ENCODE results near the gene ASTN2.

The ASTN2 gene

DNA sequence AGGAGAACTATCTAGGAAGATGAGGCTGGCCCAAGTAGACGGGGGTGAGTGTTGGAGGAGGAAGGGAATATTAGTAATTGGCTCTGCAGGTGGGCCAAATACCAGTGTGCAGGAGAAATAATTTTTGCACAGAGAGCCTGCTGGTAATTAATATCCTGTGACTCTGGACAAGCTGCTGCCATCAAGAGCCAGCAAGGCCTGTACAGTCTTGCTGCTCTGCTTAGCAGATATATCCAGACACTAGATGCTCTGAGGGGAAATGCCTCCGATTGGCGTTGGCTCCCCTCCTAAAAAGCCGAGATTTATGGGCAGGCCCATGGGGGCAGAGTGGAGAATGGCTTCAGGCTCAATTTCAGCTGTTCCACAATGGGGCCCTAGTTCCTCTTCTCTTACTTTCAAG lies 29.6 kb upstream of the ASTN2 start:
- ChIA-PET CTCF (interaction anchor here (1.3 to 1.6 kb wide), 2 partner anchors 19 to 53 kb away, joined by 3 to 4 read pairs; no protein-coding TSS in a partner anchor), POLR2A (no interaction called here)
- DNase-seq (ENCODE audit: extremely low spot score): no peak
- TF ChIP-seq, protein P1, sequence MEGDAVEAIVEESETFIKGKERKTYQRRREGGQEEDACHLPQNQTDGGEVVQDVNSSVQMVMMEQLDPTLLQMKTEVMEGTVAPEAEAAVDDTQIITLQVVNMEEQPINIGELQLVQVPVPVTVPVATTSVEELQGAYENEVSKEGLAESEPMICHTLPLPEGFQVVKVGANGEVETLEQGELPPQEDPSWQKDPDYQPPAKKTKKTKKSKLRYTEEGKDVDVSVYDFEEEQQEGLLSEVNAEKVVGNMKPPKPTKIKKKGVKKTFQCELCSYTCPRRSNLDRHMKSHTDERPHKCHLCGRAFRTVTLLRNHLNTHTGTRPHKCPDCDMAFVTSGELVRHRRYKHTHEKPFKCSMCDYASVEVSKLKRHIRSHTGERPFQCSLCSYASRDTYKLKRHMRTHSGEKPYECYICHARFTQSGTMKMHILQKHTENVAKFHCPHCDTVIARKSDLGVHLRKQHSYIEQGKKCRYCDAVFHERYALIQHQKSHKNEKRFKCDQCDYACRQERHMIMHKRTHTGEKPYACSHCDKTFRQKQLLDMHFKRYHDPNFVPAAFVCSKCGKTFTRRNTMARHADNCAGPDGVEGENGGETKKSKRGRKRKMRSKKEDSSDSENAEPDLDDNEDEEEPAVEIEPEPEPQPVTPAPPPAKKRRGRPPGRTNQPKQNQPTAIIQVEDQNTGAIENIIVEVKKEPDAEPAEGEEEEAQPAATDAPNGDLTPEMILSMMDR (IDR thresholded peaks at IDR 0.05; ENCODE audit: control extremely low read depth, extremely low read depth, low read depth, missing control alignments): no peak

DNA sequence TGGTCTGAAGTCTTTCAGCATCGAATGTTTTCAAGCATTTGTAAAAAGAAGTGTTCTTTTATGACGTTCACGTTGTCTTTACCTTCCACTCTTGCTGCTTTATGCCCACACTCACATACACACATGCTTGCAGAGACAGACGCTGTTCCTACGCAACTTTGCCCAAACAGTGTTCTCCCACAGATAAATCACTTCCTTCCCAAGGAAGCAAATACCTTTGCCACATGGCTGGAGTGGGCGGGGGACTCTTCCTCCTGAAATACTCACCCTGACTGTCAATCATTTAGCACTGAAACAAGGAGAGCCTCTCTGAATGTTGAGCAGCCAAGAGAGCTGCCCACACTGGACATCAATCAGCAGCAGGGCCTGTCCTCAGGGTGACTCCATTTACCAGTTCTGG lies 22.4 kb upstream of the ASTN2 start:
- ChIA-PET CTCF (interaction anchor here (1.3 kb wide), 1 partner anchor 15 kb away, joined by 3 read pairs; no protein-coding TSS in a partner anchor), POLR2A (no interaction called here)
- TF ChIP-seq, protein P1 (IDR thresholded peaks at IDR 0.05; ENCODE audit: control extremely low read depth, extremely low read depth, low read depth, missing control alignments): no peak
- DNase-seq (ENCODE audit: extremely low spot score): no peak

DNA sequence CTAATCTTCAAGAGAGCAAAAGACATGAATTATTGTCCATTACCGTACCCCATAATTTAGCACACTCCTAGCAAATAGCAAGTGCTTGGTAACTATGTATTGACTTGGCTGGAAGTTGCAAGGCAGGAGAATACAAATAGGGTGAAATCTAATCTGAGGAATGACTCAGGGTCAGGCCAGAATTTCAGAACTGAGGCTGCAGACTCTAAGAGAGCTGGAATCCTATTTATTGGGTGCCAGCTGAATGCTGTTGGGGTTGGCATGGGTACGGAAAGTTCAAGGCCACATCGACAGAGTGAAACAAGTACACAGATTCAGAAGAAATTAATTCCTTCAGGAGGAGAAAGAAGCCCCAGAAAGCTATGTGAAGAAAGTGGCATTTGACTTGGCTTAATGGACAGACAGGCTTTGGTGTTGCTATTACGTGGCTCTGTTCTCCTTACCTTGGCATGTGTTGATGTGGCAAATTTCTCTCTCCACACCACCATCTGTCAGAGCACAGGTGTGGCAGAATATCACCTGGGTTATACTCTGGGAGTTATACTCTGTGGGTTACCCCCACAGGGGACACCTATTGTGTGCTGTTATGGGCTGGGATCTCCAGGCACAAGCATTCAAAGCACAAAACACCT lies 20.9 kb upstream of the ASTN2 start:
- ChIA-PET CTCF (no interaction called here), POLR2A (no interaction called here)

DNA sequence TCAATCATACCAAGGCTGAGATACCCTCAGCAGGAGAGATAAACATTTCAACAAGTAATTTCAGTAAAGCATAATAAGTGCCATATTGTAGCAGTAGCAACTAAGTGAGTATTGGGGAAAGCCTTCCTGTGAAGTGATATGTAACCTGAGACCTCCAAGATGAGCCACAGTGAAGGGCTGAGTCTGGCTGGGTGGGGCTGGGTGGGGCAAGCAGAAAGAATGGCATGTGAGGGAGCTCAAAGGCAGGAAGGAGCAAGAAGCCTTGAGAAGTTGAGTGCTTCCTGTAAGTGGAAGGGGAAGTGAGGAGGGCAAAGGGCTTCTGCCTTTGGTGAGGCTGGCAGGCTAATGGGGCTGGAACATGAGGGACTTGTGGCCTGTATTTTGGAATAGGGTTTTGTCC lies 19.7 kb upstream of the ASTN2 start:
- no peak for DNase-seq (ENCODE audit: extremely low spot score)
- CTCF ChIA-PET: no interaction called here
- TF ChIP-seq, protein P1 (IDR thresholded peaks at IDR 0.05; ENCODE audit: control extremely low read depth, extremely low read depth, low read depth, missing control alignments): no peak
- POLR2A ChIA-PET: no interaction called here

More for the DNA sequence above, 20.9 kb upstream of the ASTN2 start:
- DNase-seq (ENCODE audit: extremely low spot score): no peak
- TF ChIP-seq, protein P1 (IDR thresholded peaks at IDR 0.05; ENCODE audit: control extremely low read depth, extremely low read depth, low read depth, missing control alignments): no peak

DNA sequence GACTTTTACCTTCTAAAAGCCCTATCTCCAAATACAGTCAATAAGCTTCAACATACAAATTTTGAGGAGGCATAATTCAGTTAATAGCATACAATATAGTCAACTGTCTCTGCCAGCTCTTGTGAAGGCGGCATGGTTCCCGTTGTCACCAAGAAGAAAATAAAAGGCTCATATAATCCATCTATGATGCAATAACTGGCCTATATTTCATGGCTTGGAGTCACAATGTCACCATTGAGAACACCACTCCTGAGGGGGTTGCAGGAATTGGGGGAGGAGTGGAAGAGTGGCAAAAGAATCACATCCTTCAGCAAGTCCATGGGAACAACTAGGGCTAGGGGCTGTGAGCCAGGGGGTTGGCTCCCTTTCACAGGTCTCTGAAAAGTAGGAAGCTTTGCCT lies 16.0 kb upstream of the ASTN2 start:
- ChIA-PET CTCF (interaction anchor here (1.0 to 1.5 kb wide), 2 partner anchors 9 to 18 kb away, joined by 3 read pairs; no protein-coding TSS in a partner anchor), POLR2A (no interaction called here)
- no peak for DNase-seq (ENCODE audit: extremely low spot score)
- TF ChIP-seq, protein P1 (IDR thresholded peaks at IDR 0.05; ENCODE audit: control extremely low read depth, extremely low read depth, low read depth, missing control alignments): no peak

DNA sequence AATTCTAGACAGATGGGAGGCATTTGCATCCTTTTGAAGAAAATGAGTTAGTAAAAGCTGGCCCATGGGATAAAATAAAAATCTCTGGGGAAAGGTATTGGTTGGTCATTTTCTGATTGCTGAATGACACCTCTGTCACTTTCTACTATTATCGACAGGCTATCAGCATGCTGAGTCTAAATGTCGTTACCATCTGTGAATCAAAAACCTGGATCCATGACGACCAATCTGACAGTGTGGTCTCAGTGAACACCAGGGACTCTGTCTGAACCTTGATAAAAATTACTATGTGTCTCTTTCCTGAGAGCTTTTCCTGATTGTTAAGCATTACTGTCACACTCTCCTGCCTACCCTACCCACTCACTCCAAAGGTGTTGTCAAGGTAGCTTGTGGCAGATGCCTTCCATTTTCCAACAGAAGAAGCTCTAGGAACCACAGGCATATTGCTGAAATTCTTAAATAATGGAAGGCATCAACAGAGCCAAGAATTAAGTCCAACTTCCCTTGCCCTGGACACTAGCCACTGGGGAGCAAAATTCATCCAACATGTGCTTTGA lies 12.6 kb upstream of the ASTN2 start:
- DNase-seq (ENCODE audit: extremely low spot score): no peak
- POLR2A ChIA-PET: no interaction called here
- CTCF ChIA-PET: interaction anchor here (1.1 to 1.8 kb wide), 2 partner anchors 14 to 22 kb away, joined by 3 to 8 read pairs; no protein-coding TSS in a partner anchor
- TF ChIP-seq, protein P1 (IDR thresholded peaks at IDR 0.05; ENCODE audit: control extremely low read depth, extremely low read depth, low read depth, missing control alignments): no peak

Measured in GM10248 (cell line).